Urinary bladder (tissue), 4 donors: ENCODE data around the gene C14orf132. TPM values are rescaled to one million over a fixed set of nuclear protein-coding genes. Genes with fewer than 3 reads are reported as not detected.
"Not testable (repeated sequence)": the region's sequence is repeated elsewhere in the genome, so short reads cannot be mapped to it uniquely, and the experiment has no call there.

Source experiments
- DNase-seq: peaks from one replicate; pipeline ENCODE4 v3.0.0-alpha.2; 2015; ENCODE audit errors: extremely low spot score
- H3K27ac ChIP-seq: one replicate; pipeline ENCODE4 v1.5.1; 2013; ENCODE audit warnings: low read depth, mild to moderate bottlenecking, moderate library complexity
- H3K36me3 ChIP-seq: one replicate; pipeline ENCODE4 v1.6.1; 2013; ENCODE audit warnings: mild to moderate bottlenecking, moderate library complexity; ENCODE audit not compliant: insufficient read depth
- H3K4me1 ChIP-seq: one replicate; pipeline ENCODE4 v1.6.1; 2013; ENCODE audit warnings: mild to moderate bottlenecking, moderate library complexity; ENCODE audit not compliant: insufficient read depth
- H3K4me3 ChIP-seq: one replicate; pipeline ENCODE4 v1.5.1; 2013; ENCODE audit warnings: low read depth, low read length
- WGBS: extraction: QIAGEN DNeasy Blood & Tissue Kit; methylation state at CpG from one replicate; pipeline ENCODE4 v1.1.7; 2013; 5-methylcytosine and 5-hydroxymethylcytosine counted together
- polyA plus RNA-seq: library from polyadenylated mRNA; stranded (reverse); fragments of 200-250 nt; gene quantifications from one replicate; pipeline ENCODE4 v1.2.3, GENCODE V29; 2013
- total RNA-seq: library from RNA; depleted of rRNA; stranded (reverse); fragments of >200 nt; gene quantifications from one replicate; pipeline ENCODE4 v1.2.3, GENCODE V29; 2014
- donor health status: healthy with polysubstance abuse.
- donor health status: healthy.

The C14orf132 gene
- total and polyA plus RNA-seq, 2 donors: 18.7 to 26.2 TPM

DNA sequence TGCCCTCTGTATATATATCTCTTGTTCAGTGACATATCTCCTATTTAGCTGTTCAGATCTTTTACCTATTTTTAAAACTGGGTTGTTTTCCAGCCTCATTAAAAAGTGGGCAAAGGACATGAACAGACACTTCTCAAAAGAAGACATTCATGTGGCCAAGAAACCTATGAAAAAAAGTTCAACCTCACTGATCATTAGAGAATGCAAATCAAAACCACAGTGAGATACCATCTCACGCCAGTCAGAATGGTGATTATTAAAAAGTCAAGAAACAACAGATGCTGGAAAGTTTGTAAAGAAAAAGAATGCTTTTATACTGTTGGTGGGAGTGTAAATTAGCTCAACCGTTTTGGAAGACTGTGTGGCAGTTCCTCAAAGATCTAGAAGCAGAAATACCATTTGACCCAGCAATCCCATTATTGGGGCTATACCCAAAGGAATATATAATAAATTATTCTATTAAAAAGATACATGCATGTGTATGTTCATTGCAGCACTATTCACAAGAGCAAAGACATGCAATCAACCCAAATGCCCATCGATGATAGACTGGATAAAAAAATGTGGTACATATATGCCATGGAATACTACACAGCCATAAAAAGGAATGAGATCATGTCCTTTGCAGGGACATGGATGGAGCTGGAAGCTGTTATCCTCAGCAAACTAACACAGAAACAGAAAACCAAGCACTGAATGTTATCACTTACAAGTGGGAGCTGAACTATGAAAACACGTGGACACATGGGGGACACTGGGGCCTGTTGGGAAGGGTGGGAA, 34.3 kb downstream of the C14orf132 start:
- not testable (repeated sequence) for H3K36me3 ChIP-seq, H3K4me3 ChIP-seq, DNase-seq, H3K4me1 ChIP-seq, H3K27ac ChIP-seq
- WGBS: 96% methylated on average over 4 of the region's 4 CpGs

DNA sequence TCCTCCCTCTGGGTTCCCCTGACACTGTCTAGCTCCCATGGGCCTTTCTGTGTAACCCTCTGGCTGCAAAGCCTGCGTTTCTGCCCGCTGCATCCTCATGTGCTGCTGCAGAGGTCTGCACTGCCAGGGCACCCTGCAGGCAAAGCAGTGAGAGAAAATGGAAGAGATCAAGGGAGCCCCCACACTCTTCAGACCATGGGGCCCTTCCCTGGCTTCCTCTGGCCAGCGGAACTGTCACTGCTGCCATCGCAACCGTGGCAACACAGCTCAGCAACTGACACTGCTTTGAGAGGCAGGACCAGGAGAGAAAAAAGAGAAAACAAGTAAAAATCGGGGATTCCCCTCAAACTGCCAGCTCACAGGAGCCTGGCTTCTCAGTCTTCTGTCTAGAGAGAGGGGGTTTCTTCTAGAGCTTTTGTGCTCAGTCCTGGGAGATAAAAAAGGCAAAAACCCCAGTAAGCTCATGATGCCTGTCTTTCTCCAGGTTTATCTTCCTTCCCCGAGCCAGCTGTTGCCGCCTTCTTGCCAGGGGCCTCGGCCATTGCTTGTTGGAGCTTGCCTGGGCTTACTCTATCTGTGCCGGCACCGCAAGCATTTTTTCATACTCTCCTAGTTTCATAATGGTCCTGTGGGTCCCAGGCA, 38.9 kb downstream of the C14orf132 start:
- H3K4me1 ChIP-seq: no peaks in the 10 kb centered on the region
- H3K27ac ChIP-seq: no peak overlapping the region
- H3K4me3 ChIP-seq: no peak overlapping the region
- H3K36me3 ChIP-seq: no peaks in the 10 kb centered on the region
- 64% methylated on average over 11 of the region's 11 CpGs for WGBS
- no peak for DNase-seq

DNA sequence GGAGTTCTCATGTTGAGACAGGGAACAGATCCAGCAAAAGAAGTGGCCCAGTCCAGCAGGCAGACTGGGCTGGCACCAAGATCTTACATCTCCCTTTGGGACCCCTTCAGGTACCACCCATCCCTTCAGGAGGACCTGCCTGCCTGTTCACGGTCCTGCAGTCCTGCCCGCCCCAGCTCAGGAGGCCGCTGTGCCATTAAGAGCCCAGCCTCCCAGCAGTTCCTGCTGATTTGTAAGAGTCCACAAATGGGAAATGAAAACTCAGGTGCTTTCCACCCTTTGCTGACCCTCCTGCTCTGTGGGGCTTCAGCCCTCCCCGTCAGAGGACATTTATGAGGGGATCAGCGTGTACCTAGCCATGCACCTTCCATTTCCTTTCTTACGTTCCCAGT, 39.5 kb downstream of the C14orf132 start:
- Histone ChIP-seq H3K4me1 (no peaks in the 10 kb centered on the region), H3K4me3 (no peak overlapping the region), H3K36me3 (no peaks in the 10 kb centered on the region), H3K27ac (no peak overlapping the region)
- no peak for DNase-seq
- 91% methylated on average over 6 of the region's 6 CpGs for WGBS

DNA sequence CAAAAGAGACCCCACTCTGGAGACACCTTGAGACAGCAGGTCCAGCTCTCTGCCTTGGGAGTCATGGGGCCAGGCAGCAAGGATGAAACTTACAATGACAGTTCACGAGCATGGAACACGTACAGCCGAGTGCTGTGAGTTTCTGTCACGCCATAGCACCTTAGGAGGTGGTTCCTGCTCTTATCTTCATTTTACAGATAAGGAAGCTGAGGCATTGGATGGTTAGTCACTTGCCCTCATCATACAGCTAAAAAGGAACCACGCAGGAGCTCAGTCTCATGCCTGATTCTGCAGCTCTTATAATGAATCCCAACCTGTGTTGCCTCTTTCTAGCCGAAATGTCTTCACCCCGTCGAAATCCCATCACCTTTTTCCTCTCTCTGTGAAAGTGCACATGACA, 39.9 kb downstream of the C14orf132 start:
- WGBS: 72% methylated on average over 8 of the region's 8 CpGs
- no peak overlapping the region for H3K27ac ChIP-seq
- H3K4me3 ChIP-seq: no peak overlapping the region
- no peaks in the 10 kb centered on the region for H3K36me3 ChIP-seq
- DNase-seq: no peak
- H3K4me1 ChIP-seq: no peaks in the 10 kb centered on the region

DNA sequence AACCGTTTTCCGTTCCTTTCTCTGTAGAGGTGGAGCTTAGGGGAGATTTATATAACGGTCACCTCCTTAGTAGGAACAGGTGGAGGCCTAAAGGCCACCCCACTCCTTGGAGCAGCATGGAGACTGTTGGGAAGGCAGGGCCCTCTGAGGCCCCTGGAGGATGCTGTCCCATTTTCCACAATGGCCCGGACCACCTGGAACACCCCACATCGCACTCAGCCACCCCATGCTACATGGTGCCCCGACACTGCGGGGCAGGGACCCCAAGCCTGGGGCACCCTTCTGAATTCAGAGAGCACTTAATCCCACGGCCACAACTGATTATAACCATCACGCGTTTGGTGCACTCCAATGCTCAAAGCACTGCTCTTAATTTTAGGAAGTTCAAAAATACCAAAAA, 41.4 kb downstream of the C14orf132 start:
- Histone ChIP-seq H3K4me3 (no peak overlapping the region), H3K36me3 (no peaks in the 10 kb centered on the region), H3K27ac (no peak overlapping the region), H3K4me1 (no peaks in the 10 kb centered on the region)
- no peak for DNase-seq
- WGBS: 90% methylated on average over 10 of the region's 10 CpGs

DNA sequence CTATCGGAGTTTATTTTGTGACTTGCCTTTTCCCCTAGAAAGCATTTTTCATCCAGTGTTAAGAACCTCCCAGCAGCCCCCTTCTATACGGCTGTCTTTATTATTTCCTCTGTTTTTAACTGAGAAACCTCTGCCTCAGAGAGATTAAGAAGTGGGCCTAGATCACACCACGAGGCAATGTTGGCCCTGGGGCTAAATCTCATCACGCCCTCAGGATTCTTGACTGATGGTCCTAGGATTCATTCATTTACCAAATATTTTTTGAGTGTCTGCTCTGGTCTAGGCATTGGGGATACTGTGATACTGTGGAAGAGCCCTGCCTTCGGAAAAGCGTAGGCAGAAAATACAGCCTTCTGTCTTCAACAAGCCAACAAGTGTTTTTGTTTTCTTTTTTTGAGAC, 42.1 kb downstream of the C14orf132 start:
- no peak for DNase-seq
- Histone ChIP-seq H3K36me3 (no peaks in the 10 kb centered on the region), H3K4me3 (no peak overlapping the region), H3K27ac (no peak overlapping the region), H3K4me1 (no peaks in the 10 kb centered on the region)
- WGBS: 91% methylated on average over 6 of the region's 6 CpGs

DNA sequence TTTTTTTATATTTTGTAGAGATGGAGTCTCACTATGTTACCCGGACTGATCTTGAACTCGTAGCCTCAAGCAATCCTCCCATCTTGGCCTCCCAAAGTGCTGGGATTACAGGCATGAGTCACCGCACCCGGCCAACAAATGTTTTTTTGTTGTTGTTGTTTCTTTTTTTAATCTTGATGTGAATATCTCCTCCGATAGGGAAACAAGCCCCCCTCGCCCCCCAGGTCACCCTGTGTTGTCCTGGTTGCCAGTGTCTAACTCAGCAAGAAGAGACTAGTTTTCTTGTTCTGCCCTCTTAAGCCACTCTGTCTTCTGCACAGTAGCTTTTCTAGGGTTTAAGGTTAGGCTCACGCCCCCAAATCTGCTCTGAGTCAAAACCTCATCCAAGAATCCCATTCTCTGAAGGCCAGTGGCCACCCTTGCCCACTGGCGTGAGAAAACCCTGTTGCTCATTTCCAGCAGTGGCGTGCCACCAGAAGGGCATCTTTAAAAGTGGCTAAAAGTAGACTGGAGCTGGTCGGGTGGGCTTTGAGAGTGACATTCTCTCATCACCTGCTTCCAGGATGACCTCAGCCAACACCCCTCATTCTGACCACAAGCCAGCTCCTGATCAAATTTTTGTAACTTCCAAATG, 42.7 kb downstream of the C14orf132 start:
- no peak for DNase-seq
- H3K4me3 ChIP-seq: no peak overlapping the region
- no peaks in the 10 kb centered on the region for H3K4me1 ChIP-seq
- 95% methylated on average over 10 of the region's 10 CpGs for WGBS
- no peak overlapping the region for H3K27ac ChIP-seq
- H3K36me3 ChIP-seq: no peaks in the 10 kb centered on the region

DNA sequence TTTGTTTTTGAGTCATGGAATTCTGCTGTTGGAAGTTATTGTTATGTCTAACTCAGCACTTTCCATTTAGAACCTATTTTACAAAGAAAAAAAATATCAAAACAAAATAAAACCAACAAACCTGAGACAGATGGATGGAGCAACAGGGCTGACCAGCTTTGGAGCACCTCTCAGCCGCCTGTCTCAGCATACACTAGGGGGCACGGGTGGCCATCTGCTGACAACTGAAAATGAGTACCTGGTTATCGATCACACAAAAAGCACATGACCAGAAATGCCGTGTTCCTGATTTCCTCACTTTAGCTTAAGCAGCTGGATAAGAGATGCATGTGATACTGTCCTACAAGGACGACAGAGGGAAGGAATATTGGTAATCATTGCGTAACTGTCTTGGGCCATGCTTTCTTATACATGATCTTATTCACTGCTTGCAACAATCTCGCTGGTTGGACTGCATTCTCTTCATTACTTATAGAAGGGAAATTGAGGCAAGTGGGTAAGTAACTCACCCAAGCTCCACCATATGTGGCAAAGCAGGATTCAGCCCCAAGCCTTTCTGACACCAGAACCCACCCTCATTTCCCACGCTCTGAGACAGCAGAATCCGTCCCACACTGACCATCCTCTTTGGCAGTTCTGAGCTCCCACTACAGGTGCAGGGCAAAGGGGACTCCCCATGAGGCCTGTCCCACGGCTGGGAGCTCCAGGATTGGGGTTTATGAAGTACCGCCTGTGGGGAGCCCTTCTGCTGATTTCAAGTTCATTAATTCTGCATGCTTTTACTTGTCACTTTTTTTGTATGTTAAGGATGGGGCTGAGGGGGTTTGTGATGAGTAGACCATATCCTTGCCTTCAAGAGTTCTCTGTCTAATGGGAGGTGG, 43.5 kb downstream of the C14orf132 start:
- H3K36me3 ChIP-seq: no peaks in the 10 kb centered on the region
- H3K4me3 ChIP-seq: no peak overlapping the region
- WGBS: 94% methylated on average over 11 of the region's 11 CpGs
- H3K4me1 ChIP-seq: no peaks in the 10 kb centered on the region
- no peak overlapping the region for H3K27ac ChIP-seq
- DNase-seq: no peak

DNA sequence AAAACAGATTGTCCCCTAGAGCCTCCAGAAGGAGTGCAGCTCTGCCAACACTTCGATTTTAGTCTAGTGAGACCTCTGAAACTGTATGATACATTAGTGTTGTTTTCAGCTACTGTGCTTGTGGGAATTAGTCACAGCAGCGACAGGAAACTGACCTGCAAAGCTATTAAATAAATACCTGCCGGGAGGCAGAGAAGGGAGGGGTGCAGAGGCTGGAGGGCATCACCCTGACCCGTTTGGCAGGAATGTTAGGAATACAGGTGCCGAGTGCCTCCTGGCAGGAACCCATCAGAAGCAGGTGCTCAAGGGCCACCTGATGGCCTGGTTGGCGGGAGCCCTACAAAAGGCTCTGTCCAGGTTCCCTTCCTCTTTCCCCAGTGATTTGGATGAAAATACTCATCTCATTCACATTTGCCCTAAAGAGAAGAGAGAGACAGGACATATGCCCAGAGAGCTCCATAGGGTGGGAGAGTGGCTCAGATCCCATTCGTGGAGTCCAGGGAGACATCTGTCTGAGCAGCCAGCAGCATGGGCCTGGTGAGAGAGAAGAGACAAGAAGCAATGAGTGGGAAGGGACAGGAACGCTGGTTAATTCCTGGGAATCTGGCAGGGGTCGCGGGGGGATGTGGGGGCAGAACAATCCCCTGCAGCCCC, 44.6 kb downstream of the C14orf132 start:
- Histone ChIP-seq H3K27ac (no peak overlapping the region), H3K36me3 (no peaks in the 10 kb centered on the region), H3K4me3 (no peak overlapping the region), H3K4me1 (no peaks in the 10 kb centered on the region)
- 84% methylated on average over 10 of the region's 10 CpGs for WGBS
- no peak for DNase-seq

DNA sequence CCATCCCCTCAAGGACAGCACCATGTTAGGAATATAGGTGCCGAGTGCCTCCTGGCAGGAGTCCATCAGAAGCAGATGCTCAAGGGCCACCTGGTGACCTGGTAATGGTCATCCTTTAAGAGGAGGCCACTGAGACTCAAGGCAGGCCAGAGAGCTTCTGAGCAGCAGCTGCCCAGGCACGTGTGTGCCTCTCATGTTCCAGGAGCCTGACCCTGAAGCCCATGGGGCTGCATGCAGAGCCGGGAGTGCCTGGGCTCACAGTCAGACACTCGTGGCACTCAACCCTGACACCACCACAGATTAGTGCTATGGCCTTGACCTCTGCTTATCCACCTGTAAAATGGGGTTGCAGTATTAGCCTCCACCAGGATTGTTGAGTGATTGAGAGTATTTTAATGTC, 45.6 kb downstream of the C14orf132 start:
- DNase-seq: no peak
- Histone ChIP-seq H3K27ac (no peak overlapping the region), H3K4me3 (no peak overlapping the region), H3K4me1 (no peaks in the 10 kb centered on the region), H3K36me3 (no peaks in the 10 kb centered on the region)
- 89% methylated on average over 4 of the region's 4 CpGs for WGBS

DNA sequence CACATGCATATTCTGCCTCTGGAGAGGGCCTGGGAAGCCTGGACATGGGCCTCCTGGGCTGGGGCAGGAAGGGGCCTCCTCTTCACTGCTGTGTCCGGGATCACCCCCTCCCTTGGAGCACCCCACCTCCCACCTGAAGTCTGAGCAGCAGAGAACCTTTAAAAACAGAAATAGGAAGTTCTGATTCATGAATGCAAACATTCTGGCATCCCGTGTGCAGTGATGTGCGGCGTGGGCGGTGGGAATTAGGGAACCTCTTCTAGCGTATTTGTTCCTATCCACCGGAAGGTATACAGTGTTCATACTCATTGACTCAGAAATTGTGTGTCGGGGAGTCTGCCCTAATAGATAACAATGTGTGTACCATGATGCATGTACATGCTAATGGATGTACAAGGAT, 46.2 kb downstream of the C14orf132 start:
- H3K36me3 ChIP-seq: no peaks in the 10 kb centered on the region
- no peak overlapping the region for H3K4me3 ChIP-seq
- H3K4me1 ChIP-seq: no peaks in the 10 kb centered on the region
- no peak overlapping the region for H3K27ac ChIP-seq
- 86% methylated on average over 8 of the region's 8 CpGs for WGBS
- DNase-seq: no peak

DNA sequence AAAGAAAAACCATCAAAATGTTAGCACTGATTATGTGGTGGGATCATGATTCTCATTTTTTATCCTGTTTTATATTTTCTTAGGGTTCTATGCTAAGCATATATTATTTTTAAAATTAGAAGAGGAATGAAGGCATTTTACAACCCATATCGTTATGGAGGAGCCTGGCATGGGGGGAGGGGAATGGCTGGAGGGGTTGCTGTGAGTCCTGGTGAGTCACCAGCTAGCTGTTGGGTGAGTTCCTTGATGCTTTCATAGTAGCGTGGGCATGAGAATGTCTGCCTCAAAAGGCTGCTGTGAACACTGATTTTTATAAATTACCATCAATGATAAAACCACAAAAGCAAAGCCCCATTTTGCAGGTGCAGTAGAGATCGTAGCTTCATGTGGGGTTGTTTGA, 46.9 kb downstream of the C14orf132 start:
- H3K4me1 ChIP-seq: no peaks in the 10 kb centered on the region
- H3K36me3 ChIP-seq: no peaks in the 10 kb centered on the region
- no peak for DNase-seq
- no peak overlapping the region for H3K4me3 ChIP-seq
- WGBS: 67% methylated on average over 3 of the region's 3 CpGs
- no peak overlapping the region for H3K27ac ChIP-seq

DNA sequence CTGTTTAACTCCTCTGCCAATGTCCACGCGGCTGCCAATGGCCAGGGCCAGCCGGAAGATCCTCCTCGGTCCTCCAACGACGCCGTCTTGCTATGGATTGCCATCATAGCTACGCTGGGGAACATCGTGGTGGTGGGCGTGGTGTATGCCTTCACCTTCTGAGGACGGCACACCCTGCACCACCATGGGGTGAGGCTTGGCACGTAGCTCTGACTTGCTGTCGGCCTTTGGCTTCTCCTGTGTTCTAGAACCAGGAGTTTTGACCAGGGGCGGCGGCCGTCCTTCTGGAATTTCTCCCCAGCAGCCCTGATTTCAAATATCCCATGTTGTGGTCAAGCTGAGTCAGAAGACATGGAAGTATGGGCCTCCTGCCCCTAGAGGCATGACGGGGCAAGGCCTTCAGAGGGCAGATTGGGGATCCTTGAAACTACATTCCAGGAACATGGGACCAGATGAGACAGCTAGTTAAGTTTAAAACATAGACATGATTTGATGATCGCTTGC, 47.5 kb downstream of the C14orf132 start:
- Histone ChIP-seq H3K4me1 (no peaks in the 10 kb centered on the region), H3K36me3 (no peaks in the 10 kb centered on the region), H3K4me3 (no peak overlapping the region), H3K27ac (no peak overlapping the region)
- DNase-seq: no peak
- WGBS: 96% methylated on average over 18 of the region's 18 CpGs
